MCF 10A (cell line): ENCODE data around the gene TBC1D24. TPM values are rescaled to one million over a fixed set of nuclear protein-coding genes. Genes with fewer than 3 reads are reported as not detected.
"Not testable (repeated sequence)": the region's sequence is repeated elsewhere in the genome, so short reads cannot be mapped to it uniquely, and the experiment has no call there.

Experiments
- BruUV-seq: library from RNA; stranded (reverse); fragments of 400-500 nt; replicated peaks from 2 replicates; lab custom pipeline; 2021; lab: Mats Ljungman, UMichigan
- CTCF ChIA-PET: fragments of 300-600 bp; sonication (Branson Sonifier 250); formaldehyde crosslinking; extraction: SDS; loops from one replicate; lab custom pipeline; 2021; ENCODE audit warnings: antibody characterized with exemption, inconsistent platforms; lab: Yijun Ruan, JAX
- POLR2A ChIA-PET: fragments of 300-600, 350-650 bp; sonication (Branson Sonifier 250); formaldehyde crosslinking; extraction: SDS; loops from one replicate; lab custom pipeline; 2020; ENCODE audit warnings: antibody characterized with exemption, inconsistent platforms; lab: Yijun Ruan, JAX
- DNase-seq: peaks from one replicate; pipeline ENCODE4 v3.0.0-alpha.2; 2018; ENCODE audit not compliant: unreplicated experiment
- H3K27ac Mint-ChIP-seq: one replicate; pipeline ENCODE4 v1.8.0; 2022; ENCODE audit warnings: mild to moderate bottlenecking, low read depth, mixed read lengths; ENCODE audit not compliant: unreplicated experiment
- H3K27me3 Mint-ChIP-seq: one replicate; pipeline ENCODE4 v1.8.0; 2022; ENCODE audit warnings: mixed read lengths; ENCODE audit not compliant: insufficient read depth, unreplicated experiment
- H3K36me3 Mint-ChIP-seq: one replicate; pipeline ENCODE4 v1.8.0; 2022; ENCODE audit warnings: mild to moderate bottlenecking, moderate library complexity, mixed read lengths; ENCODE audit not compliant: insufficient read depth, unreplicated experiment
- H3K4me1 Mint-ChIP-seq: one replicate; pipeline ENCODE4 v1.8.0; 2022; ENCODE audit warnings: mixed read lengths; ENCODE audit not compliant: insufficient read depth, unreplicated experiment
- H3K4me3 Mint-ChIP-seq: one replicate; pipeline ENCODE4 v1.8.0; 2022; ENCODE audit warnings: mild to moderate bottlenecking, moderate library complexity, mixed read lengths; ENCODE audit not compliant: unreplicated experiment
- H3K9me3 Mint-ChIP-seq: one replicate; pipeline ENCODE4 v1.8.0; 2022; ENCODE audit warnings: mixed read lengths; ENCODE audit not compliant: unreplicated experiment
- intact Hi-C: fragments of 100-400 bp; cut with micrococcal nuclease; formaldehyde crosslinking; loops from 2 replicates; pipeline ENCODE4 v1.14.1; 2022
- microRNA-seq: library from miRNA; unstranded; fragments of <30 nt; microRNA quantifications from one replicate; pipeline ENCODE4 v1.2.0, GENCODE V29; 2022
- total RNA-seq: library from RNA; stranded (reverse); gene quantifications from 2 replicates; pipeline ENCODE4 v1.2.3, GENCODE V29; 2022

The TBC1D24 gene
- total RNA-seq, 1 experiment from 2014 or later, result 8.1 TPM

GRCh38 chr16:2540912-2541311 is 66.0 kb downstream of the TBC1D24 start:
- BruUV-seq, H3K27me3 Mint-ChIP-seq, POLR2A ChIA-PET, H3K9me3 Mint-ChIP-seq, CTCF ChIA-PET, H3K27ac Mint-ChIP-seq, H3K4me3 Mint-ChIP-seq, intact Hi-C loops, DNase-seq: not testable (repeated sequence)
- peaks cover 16% of the 10 kb centered on the region for H3K36me3 Mint-ChIP-seq
- peaks cover 11% of the 10 kb centered on the region for H3K4me1 Mint-ChIP-seq

GRCh38 chr16:2541409-2541808 is 66.5 kb downstream of the TBC1D24 start:
- H3K36me3 Mint-ChIP-seq, result peaks cover 16% of the 10 kb centered on the region
- POLR2A ChIA-PET, result not testable (repeated sequence)

GRCh38 chr16:2543771-2544170 is 68.8 kb downstream of the TBC1D24 start:
- H3K9me3 Mint-ChIP-seq, POLR2A ChIA-PET, DNase-seq, H3K4me3 Mint-ChIP-seq, BruUV-seq, intact Hi-C loops, H3K27me3 Mint-ChIP-seq, H3K27ac Mint-ChIP-seq, H3K4me1 Mint-ChIP-seq: not testable (repeated sequence)
- CTCF ChIA-PET, result interaction anchor here (0.6 kb wide), 1 partner anchor 113 kb away, joined by 3 read pairs; no protein-coding TSS in a partner anchor
- H3K36me3 Mint-ChIP-seq, result peaks cover 16% of the 10 kb centered on the region

More at GRCh38 chr16:2541409-2541808, 66.5 kb downstream of the TBC1D24 start:
- CTCF ChIA-PET, H3K27ac Mint-ChIP-seq, BruUV-seq, intact Hi-C loops, DNase-seq, H3K9me3 Mint-ChIP-seq, H3K4me3 Mint-ChIP-seq, H3K27me3 Mint-ChIP-seq: not testable (repeated sequence)
- H3K4me1 Mint-ChIP-seq, result peaks cover 11% of the 10 kb centered on the region

GRCh38 chr16:2550283-2550878 is 75.5 kb downstream of the TBC1D24 start:
- H3K9me3 Mint-ChIP-seq, DNase-seq, H3K27me3 Mint-ChIP-seq, intact Hi-C loops, H3K36me3 Mint-ChIP-seq, CTCF ChIA-PET, POLR2A ChIA-PET, H3K27ac Mint-ChIP-seq, H3K4me3 Mint-ChIP-seq, BruUV-seq, H3K4me1 Mint-ChIP-seq: not testable (repeated sequence)

- H3K4me1 Mint-ChIP-seq, DNase-seq, BruUV-seq, intact Hi-C loops, H3K36me3 Mint-ChIP-seq, H3K27ac Mint-ChIP-seq, H3K9me3 Mint-ChIP-seq, POLR2A ChIA-PET, H3K27me3 Mint-ChIP-seq, H3K4me3 Mint-ChIP-seq: not testable (repeated sequence)
- CTCF ChIA-PET, result interaction anchor here (0.6 kb wide), 1 partner anchor 98 kb away, joined by 3 read pairs; no protein-coding TSS in a partner anchor
These were observed 76.5 kb downstream of the TBC1D24 start for GRCh38 chr16:2551420-2551889.

- CTCF ChIA-PET, POLR2A ChIA-PET, intact Hi-C loops, DNase-seq, H3K4me1 Mint-ChIP-seq, H3K27ac Mint-ChIP-seq, H3K9me3 Mint-ChIP-seq, H3K27me3 Mint-ChIP-seq, H3K36me3 Mint-ChIP-seq, H3K4me3 Mint-ChIP-seq: not testable (repeated sequence)
- BruUV-seq, result TSS peak; percentile 40
These were observed 79.9 kb downstream of the TBC1D24 start for GRCh38 chr16:2554709-2555425.

Small RNAs within 50 kb of the gene (microRNA-seq; reads per million reads assigned to microRNA genes)
- gene MIR3178, result not detected
- not detected for gene MIR6767
- gene MIR6768, result not detected

Other genes starting within 250 kb of the TBC1D24 start
- gene DNASE1L2, start 238.7 kb upstream of the TBC1D24 start, total RNA-seq, result 1.5 and 3.8 TPM in 2 replicates
- gene ECI1, start 223.5 kb upstream of the TBC1D24 start, total RNA-seq, result 115 and 154 TPM in 2 replicates
- 245 and 247 TPM in 2 replicates for gene RNPS1, start 207.0 kb upstream of the TBC1D24 start, total RNA-seq
- 3.5 and 4.6 TPM in 2 replicates for gene ABCA3, start 134.4 kb upstream of the TBC1D24 start, total RNA-seq
- 7.5 and 11.9 TPM in 2 replicates for gene CCNF, start 45.7 kb upstream of the TBC1D24 start, total RNA-seq
- 3.5 and 6.9 TPM in 2 replicates for gene TEDC2, start 15.0 kb upstream of the TBC1D24 start, total RNA-seq
- not detected in 2 replicates for gene NTN3, start 3.8 kb upstream of the TBC1D24 start, total RNA-seq
- 173 and 198 TPM in 2 replicates for gene ATP6V0C, start 38.8 kb downstream of the TBC1D24 start, total RNA-seq
- 15.8 and 26.5 TPM in 2 replicates for gene AMDHD2, start 45.2 kb downstream of the TBC1D24 start, total RNA-seq
- gene CEMP1, start 56.3 kb downstream of the TBC1D24 start, total RNA-seq, result not detected in 2 replicates
- 32.3 and 38.0 TPM in 2 replicates for gene PDPK1, start 62.9 kb downstream of the TBC1D24 start, total RNA-seq
- 49.4 and 51.6 TPM in 2 replicates for gene KCTD5, start 207.4 kb downstream of the TBC1D24 start, total RNA-seq
- 5.8 and 6.3 TPM in 2 replicates for gene PRSS27, start 245.1 kb downstream of the TBC1D24 start, total RNA-seq